RWPE2 (cell line): ENCODE measurements around the gene MRPS9.
A peak's percentile ranks its signal among the peaks of the same experiment; 100 is the strongest.

ENCODE experiments used
- ATAC-seq: fragments of 200-7000 bp; cut with Tn5 transposase; 3 replicates; pipeline ENCODE4 v1.9.1; 2021; ENCODE audit warnings: low read depth
- DNase-seq: peaks from one replicate; pipeline ENCODE4 v3.0.0-alpha.2; 2020; ENCODE audit warnings: low spot score
- H3K27ac ChIP-seq: fragments of 450-650 bp; 2 replicates; pipeline ENCODE4 v1.5.1; 2017; ENCODE audit warnings: mild to moderate bottlenecking; ENCODE audit not compliant: poor library complexity, severe bottlenecking
- H3K27me3 ChIP-seq: fragments of 250-450 bp; sonication (Bioruptor Pico); 2 replicates; pipeline ENCODE4 v1.5.1; 2021; ENCODE audit warnings: mild to moderate bottlenecking, moderate library complexity; ENCODE audit not compliant: insufficient read depth, poor library complexity, severe bottlenecking
- H3K36me3 ChIP-seq: fragments of 250-450 bp; sonication (Bioruptor Pico); 2 replicates; pipeline ENCODE4 v1.5.1; 2020; ENCODE audit warnings: low read depth, mild to moderate bottlenecking, moderate library complexity
- H3K4me1 ChIP-seq: fragments of 250-450 bp; sonication (Bioruptor Pico); 2 replicates; pipeline ENCODE4 v1.5.1; 2021; ENCODE audit warnings: mild to moderate bottlenecking, moderate library complexity; ENCODE audit not compliant: insufficient read depth, poor library complexity, severe bottlenecking
- H3K4me3 ChIP-seq: fragments of 250-450 bp; sonication (Bioruptor Pico); 2 replicates; pipeline ENCODE4 v1.5.1; 2021; ENCODE audit warnings: mild to moderate bottlenecking, moderate library complexity; ENCODE audit not compliant: severe bottlenecking
- H3K9me3 ChIP-seq: fragments of 250-450 bp; sonication (Bioruptor Pico); 2 replicates; pipeline ENCODE4 v1.5.1; 2021; ENCODE audit warnings: mild to moderate bottlenecking, moderate library complexity; ENCODE audit not compliant: severe bottlenecking
- TF ChIP-seq, protein P1 (sequence below): fragments of 450-650 bp; IDR thresholded peaks from one replicate; pipeline ENCODE4 v1.5.1; 2017; ENCODE audit warnings: mild to moderate bottlenecking, moderate library complexity; ENCODE audit not compliant: poor library complexity, severe bottlenecking

The MRPS9 gene

DNA sequence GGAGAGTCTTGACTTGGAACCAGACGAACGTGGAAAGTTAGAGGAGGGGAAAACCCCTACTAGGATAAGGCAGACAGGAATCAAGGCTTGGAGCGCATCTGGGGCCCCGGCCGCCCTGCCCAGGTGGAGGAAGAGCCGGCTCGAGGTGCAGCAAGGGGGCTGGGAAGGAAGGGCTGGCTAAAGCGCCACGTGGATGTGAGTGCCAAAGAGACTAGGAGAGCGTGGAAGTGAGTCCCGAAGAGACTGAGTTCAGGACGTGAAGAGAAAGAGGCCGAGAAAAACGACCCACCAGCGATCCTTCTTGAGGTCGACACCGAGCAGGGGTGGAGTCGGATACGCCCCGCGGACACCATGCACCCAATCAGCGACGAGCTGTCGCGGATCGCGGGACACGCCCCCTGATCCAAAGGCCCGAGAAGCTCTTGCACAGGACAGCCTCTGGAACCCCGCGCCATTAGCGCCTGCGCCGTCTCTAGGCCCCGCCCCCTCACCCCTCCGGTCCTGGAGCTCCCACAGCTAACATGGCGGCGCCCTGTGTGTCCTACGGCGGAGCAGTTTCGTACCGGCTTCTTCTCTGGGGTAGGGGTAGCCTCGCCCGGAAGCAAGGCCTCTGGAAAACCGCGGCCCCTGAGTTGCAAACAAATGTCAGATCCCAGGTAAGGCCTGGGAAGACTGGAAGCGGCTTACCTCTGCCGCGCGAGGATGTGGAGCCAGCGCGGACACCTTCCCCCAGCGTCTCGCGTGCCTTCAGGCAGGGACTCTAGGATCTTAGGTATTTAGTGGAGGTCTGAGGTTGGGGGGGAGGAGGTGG is at the start of gene MRPS9:
MRPS9 (plus strand) TSS at position 498 of the 811 bp plus-strand sequence; CDS start at position 522, 24 bp downstream.
- DNase-seq (peak; percentile 96), ATAC-seq (peak; percentile 98)
- H3K27ac ChIP-seq, result peak within 1 kb of the TSS; percentile 42
- peaks cover 9% of the 10 kb centered on the region for H3K4me1 ChIP-seq
- TF ChIP-seq, protein P1, sequence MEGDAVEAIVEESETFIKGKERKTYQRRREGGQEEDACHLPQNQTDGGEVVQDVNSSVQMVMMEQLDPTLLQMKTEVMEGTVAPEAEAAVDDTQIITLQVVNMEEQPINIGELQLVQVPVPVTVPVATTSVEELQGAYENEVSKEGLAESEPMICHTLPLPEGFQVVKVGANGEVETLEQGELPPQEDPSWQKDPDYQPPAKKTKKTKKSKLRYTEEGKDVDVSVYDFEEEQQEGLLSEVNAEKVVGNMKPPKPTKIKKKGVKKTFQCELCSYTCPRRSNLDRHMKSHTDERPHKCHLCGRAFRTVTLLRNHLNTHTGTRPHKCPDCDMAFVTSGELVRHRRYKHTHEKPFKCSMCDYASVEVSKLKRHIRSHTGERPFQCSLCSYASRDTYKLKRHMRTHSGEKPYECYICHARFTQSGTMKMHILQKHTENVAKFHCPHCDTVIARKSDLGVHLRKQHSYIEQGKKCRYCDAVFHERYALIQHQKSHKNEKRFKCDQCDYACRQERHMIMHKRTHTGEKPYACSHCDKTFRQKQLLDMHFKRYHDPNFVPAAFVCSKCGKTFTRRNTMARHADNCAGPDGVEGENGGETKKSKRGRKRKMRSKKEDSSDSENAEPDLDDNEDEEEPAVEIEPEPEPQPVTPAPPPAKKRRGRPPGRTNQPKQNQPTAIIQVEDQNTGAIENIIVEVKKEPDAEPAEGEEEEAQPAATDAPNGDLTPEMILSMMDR, result no peak
- H3K4me3 ChIP-seq, result peak within 1 kb of the TSS; percentile 67
- 0 out of 2 replicates have a peak, but pooled peaks cover 3% of the 10 kb centered on the region for H3K36me3 ChIP-seq
- H3K27me3 ChIP-seq, result no peaks in the 10 kb centered on the region
- no peaks in the 10 kb centered on the region for H3K9me3 ChIP-seq

DNA sequence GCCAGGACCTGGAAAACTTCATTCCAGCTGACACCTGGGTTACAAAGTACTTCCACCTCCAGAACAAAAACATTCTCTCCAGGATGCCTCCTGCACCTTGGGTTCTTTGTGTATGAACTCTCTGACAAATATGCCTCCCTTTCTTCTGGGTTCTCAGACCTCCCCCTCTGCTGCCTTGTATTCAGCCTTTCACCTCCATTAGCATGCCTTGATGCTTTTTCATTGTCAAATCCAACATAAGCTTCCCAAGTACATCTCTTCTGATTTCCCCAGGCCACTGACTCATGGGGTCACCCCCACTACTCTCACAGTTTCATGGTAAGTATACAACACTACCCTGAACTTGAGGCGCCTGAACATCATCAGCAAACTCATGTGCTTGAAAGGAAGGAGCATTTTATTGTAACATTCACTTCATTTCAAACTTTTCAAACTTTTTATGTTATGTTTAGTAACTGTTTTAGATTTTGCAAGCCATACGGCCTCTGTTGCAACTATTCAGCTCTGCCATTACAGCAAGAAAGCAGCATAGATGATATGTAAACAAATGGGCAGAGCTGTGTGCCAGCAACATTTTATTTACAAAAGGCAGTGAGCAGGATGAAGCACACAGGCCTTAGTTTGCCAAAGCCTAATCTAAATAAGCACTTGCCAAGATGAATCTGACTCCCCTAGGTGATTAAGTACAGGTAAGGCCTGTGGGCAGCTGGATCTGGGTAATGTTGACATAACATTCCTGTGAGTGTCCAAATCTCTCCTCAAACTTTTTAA is 32.5 kb upstream of the MRPS9 start:
- Histone ChIP-seq H3K27ac (no peak overlapping the region), H3K4me1 (no peaks in the 10 kb centered on the region), H3K9me3 (no peaks in the 10 kb centered on the region), H3K27me3 (no peaks in the 10 kb centered on the region), H3K4me3 (no peak overlapping the region), H3K36me3 (no peaks in the 10 kb centered on the region)
- DNase-seq (no peak), ATAC-seq (peak; percentile 93)
- TF ChIP-seq, protein P1, result no peak

DNA sequence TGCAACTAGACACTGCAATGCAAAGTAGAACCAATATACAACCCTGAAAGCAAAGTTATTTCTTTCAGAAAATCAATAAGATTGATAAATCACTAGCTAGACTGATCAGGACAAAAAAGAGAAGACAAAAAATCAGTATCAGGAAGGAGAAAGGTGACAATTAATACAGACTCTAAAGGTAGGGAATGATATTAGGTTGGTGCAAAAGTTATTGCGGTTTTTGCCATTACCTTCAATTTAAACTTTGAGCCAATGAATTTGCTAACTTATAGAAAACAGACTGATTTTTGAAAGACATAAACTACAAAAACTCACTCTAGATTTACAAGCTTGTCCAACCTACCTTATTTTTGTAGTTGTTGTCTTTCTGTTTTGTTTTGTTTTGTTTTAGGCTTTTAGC is 30.5 kb upstream of the MRPS9 start:
- Histone ChIP-seq H3K9me3 (no peaks in the 10 kb centered on the region), H3K27me3 (no peaks in the 10 kb centered on the region), H3K36me3 (no peaks in the 10 kb centered on the region), H3K27ac (no peak overlapping the region), H3K4me3 (no peak overlapping the region), H3K4me1 (no peaks in the 10 kb centered on the region)
- DNase-seq (no peak), ATAC-seq (no peak)
- TF ChIP-seq, protein P1, result no peak

DNA sequence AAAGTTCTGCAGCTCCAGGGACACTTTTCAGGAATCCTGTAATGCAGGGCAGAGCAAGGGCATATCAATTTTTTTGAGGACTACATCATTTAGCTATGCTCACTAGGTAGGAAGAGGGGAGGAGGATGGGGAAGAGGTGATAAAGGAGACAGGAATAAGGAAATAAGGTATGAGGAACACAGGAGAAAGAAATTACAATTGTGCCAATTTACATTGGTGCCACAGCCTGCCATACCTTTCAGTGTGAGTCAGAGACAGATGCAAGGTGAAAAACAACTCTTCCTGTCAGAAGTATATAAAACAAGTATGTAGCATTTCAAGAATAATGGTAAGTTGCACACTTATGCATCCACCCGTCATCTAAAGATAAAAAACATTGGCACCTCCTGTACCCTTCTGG is 5.4 kb upstream of the MRPS9 start:
- no peak for DNase-seq
- H3K27me3 ChIP-seq, result no peaks in the 10 kb centered on the region
- ATAC-seq, result no peak
- peaks cover 7% of the 10 kb centered on the region for H3K4me1 ChIP-seq
- no peaks in the 10 kb centered on the region for H3K36me3 ChIP-seq
- H3K27ac ChIP-seq, result no peak overlapping the region
- H3K4me3 ChIP-seq, result no peak overlapping the region
- H3K9me3 ChIP-seq, result no peaks in the 10 kb centered on the region
- TF ChIP-seq, protein P1, result no peak
